GM18511 (cell line): ENCODE results near the gene LPA.

Experiments used
- ATAC-seq: cut with Tn5 transposase; IDR thresholded peaks from one replicate; pipeline ENCODE4 v1.9.1; 2021; ENCODE audit warnings: mild to moderate bottlenecking, moderate library complexity; ENCODE audit not compliant: unreplicated experiment

The LPA gene

GRCh38 chr6:160519133-160519532, 144.9 kb downstream of the LPA start:
- ATAC-seq, result no peak

DNA sequence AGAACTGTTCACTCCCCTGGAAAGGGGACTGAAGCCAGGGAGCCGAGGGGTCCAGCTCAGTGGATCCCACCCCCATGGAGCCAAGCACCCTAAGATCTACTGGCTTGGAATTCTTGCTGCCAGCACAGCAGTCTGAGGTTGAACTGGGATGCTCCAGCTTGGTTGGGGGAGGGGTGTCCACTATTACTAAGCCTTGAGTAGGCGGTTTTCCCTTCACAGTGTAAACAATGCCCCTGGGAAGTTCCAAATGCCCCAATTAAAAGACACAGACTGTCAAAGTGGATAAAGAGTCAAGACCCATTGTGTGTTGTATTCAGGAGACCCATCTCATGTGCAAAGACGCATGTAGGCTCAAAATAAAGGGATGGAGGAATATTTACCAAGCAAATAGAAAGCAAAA, 150.2 kb downstream of the LPA start:
- ATAC-seq, result no peak

- ATAC-seq, result no peak
Observed at GRCh38 chr6:160510976-160511617, 153.0 kb downstream of the LPA start.

- no peak for ATAC-seq
Observed at GRCh38 chr6:160510199-160510598, 153.9 kb downstream of the LPA start.

DNA sequence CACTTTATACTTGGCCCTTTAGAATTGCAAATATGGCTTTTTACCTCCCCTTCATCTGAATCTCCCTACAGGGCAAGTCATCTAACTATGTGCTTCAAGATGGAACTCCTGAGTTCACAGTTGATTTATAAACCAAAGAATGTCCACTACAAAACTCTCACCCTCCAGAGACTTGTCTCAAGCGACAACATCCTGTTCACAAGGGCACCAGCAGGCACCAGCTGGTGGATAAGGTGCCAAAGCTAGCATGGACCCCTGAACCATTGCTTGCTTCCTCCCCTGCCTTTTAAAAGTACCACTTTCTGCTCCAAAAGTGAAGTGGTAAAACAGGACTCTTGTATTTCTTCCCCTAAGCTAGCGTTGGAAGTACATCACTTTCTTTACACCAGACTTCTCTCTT, 154.5 kb downstream of the LPA start:
- no peak for ATAC-seq

GRCh38 chr6:160508599-160508998, 155.5 kb downstream of the LPA start:
- no peak for ATAC-seq

DNA sequence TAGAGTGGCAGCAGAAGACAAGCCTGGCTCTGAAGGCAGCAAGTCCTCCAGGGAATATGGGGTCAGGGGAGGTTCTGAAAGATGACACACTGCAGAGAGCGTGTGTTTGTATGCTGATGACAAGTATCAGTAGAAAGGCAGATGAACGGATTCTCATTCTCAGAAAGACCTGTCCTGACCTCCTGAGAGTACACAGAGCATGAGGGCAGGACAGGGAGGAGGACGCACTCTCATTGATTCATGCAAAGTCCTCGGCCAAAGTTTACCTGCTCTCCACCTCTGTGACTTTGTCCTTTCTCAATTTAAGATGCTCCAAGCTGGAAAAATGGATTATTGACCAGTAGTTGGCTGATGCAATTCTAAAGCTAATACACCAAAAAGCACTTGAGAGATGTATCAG, 156.7 kb downstream of the LPA start:
- no peak for ATAC-seq

DNA sequence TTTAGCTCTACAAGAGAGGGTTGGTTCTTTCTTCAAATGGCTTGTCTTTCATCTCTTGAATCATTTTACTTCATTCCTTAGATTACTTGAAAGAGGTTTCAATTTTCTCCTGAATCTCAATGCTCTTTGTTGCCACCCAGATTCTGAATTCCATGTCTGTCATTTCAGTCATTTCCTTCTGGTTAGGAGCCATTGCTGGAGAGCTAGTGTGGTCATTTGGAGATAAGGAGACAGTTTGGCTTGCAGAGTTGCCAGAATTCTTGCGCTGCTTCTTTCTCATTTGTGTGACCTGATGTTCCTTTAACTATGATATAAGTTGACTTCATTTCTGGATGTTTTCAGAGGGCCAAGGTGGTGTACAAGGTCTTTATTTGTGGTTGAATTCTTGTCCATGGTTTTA, 158.1 kb downstream of the LPA start:
- ATAC-seq, result no peak

DNA sequence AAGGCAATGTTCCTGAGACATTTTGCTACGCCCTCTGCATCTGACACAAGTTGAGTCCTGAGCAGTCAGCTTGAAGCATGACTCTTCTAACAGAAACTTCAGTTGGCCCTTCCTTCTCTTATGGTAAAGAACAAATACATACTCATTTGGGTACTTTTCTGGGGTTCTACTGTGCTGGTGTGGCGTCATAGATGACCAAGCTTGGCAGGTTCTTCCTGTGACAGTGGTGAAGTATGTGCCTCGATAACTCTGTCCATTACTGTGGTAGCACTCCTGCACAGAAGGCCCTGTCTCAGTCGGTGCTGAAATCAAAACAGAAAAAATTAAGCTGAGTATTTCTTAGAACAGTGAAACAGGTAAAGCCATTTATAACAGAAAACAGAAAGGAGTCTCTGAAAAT, 163.4 kb downstream of the LPA start:
- ATAC-seq, result no peak

DNA sequence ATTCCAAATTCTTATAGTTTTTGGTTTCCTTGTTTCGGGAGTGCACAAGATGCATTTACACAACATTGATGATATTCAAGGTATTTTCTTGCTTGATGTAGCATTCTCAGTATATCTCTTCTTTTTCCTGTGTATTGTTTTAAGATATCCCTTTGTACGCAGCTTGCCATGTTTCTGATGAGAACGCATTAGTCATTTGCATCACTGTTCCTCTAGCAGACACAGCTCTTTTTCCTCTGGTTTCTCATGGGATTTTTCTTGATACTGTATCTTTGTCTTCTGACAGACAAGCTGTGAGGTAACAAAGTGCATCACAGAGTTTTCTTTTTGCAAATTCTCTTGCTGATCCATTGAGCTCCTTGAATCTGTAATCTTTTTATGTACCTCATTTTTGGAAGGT, 169.5 kb downstream of the LPA start:
- no peak for ATAC-seq

DNA sequence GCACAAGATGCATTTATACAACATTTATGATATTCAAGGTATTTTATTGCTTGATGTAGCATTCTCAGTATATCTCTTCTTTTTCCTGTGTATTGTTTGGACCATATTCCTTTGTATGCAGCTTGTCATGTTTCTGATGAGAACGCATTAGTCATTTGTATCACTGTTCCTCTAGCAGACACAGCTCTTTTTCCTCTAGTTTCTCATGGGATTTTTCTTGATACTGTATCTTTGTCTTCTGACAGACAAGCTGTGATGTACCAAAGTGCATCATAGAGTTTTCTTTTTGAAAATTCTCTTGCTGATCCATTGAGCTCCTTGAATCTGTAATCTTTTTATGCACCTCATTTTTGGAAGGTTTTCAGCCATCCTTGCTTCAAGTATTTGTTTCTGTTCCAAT, 175.0 kb downstream of the LPA start:
- ATAC-seq, result no peak

- no peak for ATAC-seq
Observed at GRCh38 chr6:160487116-160487515, 177.0 kb downstream of the LPA start.
